Activated T-helper 1 cell treated with anti-CD3 and anti-CD28 coated beads, Interleukin-12 subunit alpha, Interleukin-12 subunit beta, Interleukin-2, Interleukin-4 antibody, amounts not matched to agents 30 ng/mL and 10 ng/mL and 1 ng/mL, durations not matched to agents 14 hours and 24 hours and 36 hours (primary cell): Measurements from ENCODE around the gene KIAA1755. TPM values are rescaled to one million over a fixed set of nuclear protein-coding genes. Genes with fewer than 3 reads are reported as not detected.
"Not testable (repeated sequence)": the region's sequence is repeated elsewhere in the genome, so short reads cannot be mapped to it uniquely, and the experiment has no call there.

Experiments
- DNase-seq: peaks from one replicate; pipeline ENCODE4 v3.0.0; 2021; ENCODE audit warnings: low spot score
- H3K27ac Mint-ChIP-seq: one replicate; pipeline ENCODE4 v1.8.0; 2021; ENCODE audit warnings: mild to moderate bottlenecking, mixed read lengths
- H3K27me3 Mint-ChIP-seq: one replicate; pipeline ENCODE4 v1.8.0; 2022; ENCODE audit warnings: mild to moderate bottlenecking, moderate library complexity, mixed read lengths; ENCODE audit not compliant: insufficient read depth
- H3K36me3 Mint-ChIP-seq: one replicate; pipeline ENCODE4 v1.8.0; 2021; ENCODE audit warnings: low read depth, mixed read lengths
- H3K4me1 Mint-ChIP-seq: one replicate; pipeline ENCODE4 v1.8.0; 2021; ENCODE audit warnings: low read depth, mixed read lengths
- H3K4me3 Mint-ChIP-seq: one replicate; pipeline ENCODE4 v1.8.0; 2021; ENCODE audit warnings: mild to moderate bottlenecking, moderate library complexity, mixed read lengths
- H3K9me3 Mint-ChIP-seq: one replicate; pipeline ENCODE4 v1.8.0; 2021; ENCODE audit warnings: mixed read lengths
- intact Hi-C: fragments of 100-400 bp; cut with micrococcal nuclease; formaldehyde crosslinking; loops from one replicate; pipeline ENCODE4 v1.15.1; 2024
- total RNA-seq: library from RNA; stranded (reverse); gene quantifications from 2 replicates; pipeline ENCODE4 v1.2.3, GENCODE V29; 2022

Gene KIAA1755
- total RNA-seq, 1 donor from 2014 or later, result not detected

DNA sequence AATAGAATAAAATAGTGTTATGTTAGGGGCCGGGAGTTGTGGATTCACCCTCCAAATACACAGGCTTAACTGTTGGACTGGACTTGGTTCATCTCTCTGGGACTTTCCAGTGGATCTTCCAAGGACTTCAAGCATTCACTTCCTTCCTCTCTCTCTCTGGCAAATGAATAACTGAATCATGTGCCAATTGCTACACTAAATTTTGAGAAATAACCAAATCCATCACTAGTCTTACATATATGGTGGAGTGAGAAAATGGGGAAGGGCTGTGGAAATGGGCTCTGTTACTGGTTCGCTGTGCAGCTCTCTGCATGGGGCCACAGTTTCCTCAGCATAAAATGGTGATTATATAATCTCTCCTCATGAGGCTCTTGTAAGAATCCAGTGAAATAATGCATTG is 6.8 kb upstream of the KIAA1755 start:
- Mint-ChIP-seq H3K4me3 (no peak overlapping the region), H3K36me3 (no peaks in the 10 kb centered on the region), H3K27me3 (peaks cover 4% of the 10 kb centered on the region), H3K27ac (no peak overlapping the region), H3K4me1 (no peaks in the 10 kb centered on the region), H3K9me3 (no peaks in the 10 kb centered on the region)
- DNase-seq, result no peak
- intact Hi-C loops, result no loop called here

DNA sequence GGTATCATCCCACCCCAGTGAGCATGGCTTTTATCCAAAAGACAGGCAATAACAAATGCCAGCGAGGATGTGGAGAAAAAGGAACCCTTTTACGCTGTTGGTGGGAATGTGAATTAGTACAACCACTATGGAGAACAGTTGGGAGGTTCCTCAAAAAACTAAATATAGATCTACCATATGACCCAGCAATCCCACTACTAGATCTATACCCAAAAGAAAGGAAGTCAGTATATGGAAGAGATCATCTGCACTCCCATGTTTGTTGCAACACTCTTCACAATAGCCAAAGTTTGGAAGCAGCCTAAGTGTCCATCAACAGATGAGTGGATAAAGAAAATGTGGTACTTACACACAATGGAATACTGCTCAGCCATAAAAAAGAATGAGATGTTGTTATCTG is 5.9 kb upstream of the KIAA1755 start:
- Mint-ChIP-seq H3K36me3 (no peaks in the 10 kb centered on the region), H3K4me1 (no peaks in the 10 kb centered on the region), H3K4me3 (no peak overlapping the region), H3K27me3 (peaks cover 4% of the 10 kb centered on the region), H3K27ac (no peak overlapping the region), H3K9me3 (no peaks in the 10 kb centered on the region)
- intact Hi-C loops, result no loop called here
- DNase-seq, result no peak

DNA sequence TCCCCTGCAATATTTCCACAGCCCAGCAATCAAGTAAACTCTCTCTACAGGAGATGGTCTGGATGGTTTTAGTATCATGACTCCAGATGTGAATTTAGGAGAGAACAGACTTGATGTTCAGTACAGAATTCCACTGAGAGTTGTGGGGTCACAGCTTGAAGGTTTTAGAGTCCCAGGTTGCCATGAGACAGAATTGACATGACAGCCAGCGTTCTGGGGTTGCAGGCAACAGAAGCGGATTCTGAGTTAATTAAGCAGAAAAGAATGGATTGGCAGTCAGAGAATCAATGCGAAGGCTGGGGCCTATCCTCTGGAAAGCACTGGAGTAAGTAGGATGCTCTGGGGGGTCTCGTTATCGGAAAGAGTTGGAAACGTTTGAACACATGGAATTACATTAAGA is 2.4 kb upstream of the KIAA1755 start:
- Mint-ChIP-seq H3K27me3 (peaks cover 21% of the 10 kb centered on the region), H3K4me3 (no peak overlapping the region), H3K9me3 (no peaks in the 10 kb centered on the region), H3K4me1 (no peaks in the 10 kb centered on the region), H3K27ac (no peak overlapping the region), H3K36me3 (no peaks in the 10 kb centered on the region)
- no peak for DNase-seq
- intact Hi-C loops, result no loop called here

DNA sequence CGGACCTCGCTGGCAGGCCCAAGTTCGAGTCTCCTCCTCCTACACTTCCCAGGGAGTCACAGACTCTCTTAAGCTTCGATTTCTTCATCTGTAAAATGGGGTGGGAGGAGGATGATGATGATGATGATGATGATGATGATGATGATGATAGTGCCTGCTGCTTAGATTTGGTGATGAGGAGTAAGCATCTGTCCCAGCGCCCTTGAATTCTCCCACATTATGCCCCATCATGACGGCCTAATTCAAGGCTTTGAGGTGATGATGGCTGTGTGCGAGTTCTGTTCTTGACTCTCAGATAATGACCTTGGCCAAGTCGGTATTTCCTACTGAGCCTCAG is 487 bp upstream of the KIAA1755 start:
- Mint-ChIP-seq H3K9me3 (no peaks in the 10 kb centered on the region), H3K27ac (no peak overlapping the region), H3K4me3 (no peak overlapping the region), H3K36me3 (no peaks in the 10 kb centered on the region), H3K27me3 (peaks cover 19% of the 10 kb centered on the region), H3K4me1 (no peaks in the 10 kb centered on the region)
- intact Hi-C loops, result no loop called here
- no peak for DNase-seq

DNA sequence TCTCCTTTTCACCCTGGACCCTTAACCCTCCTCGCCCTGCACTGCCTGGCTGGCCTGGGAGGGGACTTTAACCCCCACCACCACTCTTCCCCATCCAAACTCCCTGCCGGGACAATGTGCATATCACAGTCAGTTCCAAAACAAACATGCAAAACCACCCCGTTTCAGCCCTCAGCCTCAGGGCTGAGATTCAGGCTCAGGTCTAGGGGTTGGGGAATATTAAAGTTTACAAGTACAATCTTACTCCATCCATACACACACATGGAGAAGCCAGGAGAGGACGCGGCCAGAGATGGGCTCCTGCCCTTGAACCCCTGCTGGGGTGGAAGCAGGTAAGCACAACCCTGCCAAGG is 534 bp downstream of the KIAA1755 start:
- no peak overlapping the region for H3K4me3 Mint-ChIP-seq
- H3K27ac Mint-ChIP-seq, result no peak overlapping the region
- no peak for DNase-seq
- H3K36me3 Mint-ChIP-seq, result no peaks in the 10 kb centered on the region
- H3K27me3 Mint-ChIP-seq, result peaks cover 21% of the 10 kb centered on the region
- H3K4me1 Mint-ChIP-seq, result no peaks in the 10 kb centered on the region
- no peaks in the 10 kb centered on the region for H3K9me3 Mint-ChIP-seq
- intact Hi-C loops, result no loop called here

DNA sequence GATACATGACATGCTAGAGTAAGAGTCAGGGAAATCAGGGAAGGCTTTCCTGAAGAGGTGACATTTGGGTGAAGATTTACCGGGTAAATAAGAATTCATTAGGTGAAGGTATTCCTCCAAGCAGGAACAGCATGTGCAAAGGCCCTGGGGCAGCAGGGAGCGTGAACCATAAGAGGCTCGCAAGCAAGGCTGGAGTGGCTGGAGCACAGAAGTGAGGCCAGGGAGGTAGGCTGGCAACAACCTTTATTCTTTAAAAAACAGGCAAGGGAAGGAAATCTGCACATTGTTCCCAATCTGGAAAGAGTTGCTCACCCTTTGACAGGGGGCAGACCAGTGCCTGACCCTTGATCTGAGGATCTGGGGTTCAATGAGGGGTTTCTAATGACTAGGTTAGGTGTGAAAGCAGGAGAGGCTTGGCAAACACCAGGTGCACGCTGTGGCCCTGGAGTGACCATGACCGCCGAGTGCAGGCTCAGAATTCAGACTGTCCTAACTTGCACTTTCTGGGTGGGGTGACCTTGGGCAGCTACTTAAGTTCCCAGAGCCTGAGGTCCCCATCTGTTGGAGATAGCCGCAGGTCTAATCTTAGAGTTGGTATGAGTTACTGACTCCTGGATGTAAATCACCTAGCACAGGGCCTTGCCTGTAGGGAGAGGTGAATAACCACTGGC is 1.9 kb downstream of the KIAA1755 start:
- no peaks in the 10 kb centered on the region for H3K4me1 Mint-ChIP-seq
- intact Hi-C loops, result no loop called here
- no peak overlapping the region for H3K4me3 Mint-ChIP-seq
- H3K36me3 Mint-ChIP-seq, result no peaks in the 10 kb centered on the region
- no peak overlapping the region for H3K27ac Mint-ChIP-seq
- no peak for DNase-seq
- H3K9me3 Mint-ChIP-seq, result no peaks in the 10 kb centered on the region
- H3K27me3 Mint-ChIP-seq, result peaks cover 21% of the 10 kb centered on the region

DNA sequence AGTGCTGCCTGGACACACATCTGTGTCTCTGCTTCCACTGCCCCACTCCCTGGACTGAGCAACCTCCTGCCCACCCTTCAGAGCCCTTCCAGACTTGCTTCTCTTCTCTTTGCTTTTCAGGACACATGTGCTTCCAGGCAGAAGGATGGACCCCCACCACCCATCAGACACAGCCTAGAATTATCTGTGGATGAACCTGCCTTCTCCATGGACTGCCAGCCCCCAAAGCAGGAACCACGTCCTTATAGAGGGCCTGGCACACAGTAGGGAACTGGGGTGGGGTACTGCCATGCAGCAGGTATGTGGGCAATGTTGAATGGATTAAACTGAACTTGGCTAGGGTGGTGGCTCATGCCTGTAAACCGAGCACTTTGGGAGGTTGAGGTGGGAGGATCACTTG is 3.6 kb downstream of the KIAA1755 start:
- Mint-ChIP-seq H3K27me3 (peaks cover 21% of the 10 kb centered on the region), H3K36me3 (no peaks in the 10 kb centered on the region), H3K27ac (no peak overlapping the region), H3K9me3 (no peaks in the 10 kb centered on the region), H3K4me3 (no peak overlapping the region), H3K4me1 (no peaks in the 10 kb centered on the region)
- DNase-seq, result no peak
- intact Hi-C loops, result no loop called here

DNA sequence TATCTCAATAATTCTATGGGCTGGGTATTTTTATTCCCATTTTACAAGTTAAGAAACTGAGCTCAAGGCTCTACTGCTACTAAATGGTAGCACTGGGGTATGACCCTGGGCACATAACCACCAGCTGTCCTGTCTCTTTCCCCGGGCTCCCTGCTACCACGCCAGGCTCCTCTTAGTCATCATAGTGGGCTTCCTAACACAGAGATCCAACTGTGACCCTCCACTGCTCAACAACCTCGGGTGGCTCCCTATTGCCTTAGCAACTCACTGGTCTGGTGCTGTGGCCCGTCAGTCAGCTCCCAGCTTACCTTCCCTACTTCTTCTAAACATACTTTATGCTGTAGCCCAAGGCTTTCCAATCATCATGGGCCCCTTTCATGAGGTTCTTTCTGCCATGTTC is 4.5 kb downstream of the KIAA1755 start:
- Mint-ChIP-seq H3K36me3 (no peaks in the 10 kb centered on the region), H3K9me3 (no peaks in the 10 kb centered on the region), H3K4me1 (no peaks in the 10 kb centered on the region), H3K27me3 (peaks cover 18% of the 10 kb centered on the region), H3K27ac (no peak overlapping the region), H3K4me3 (no peak overlapping the region)
- intact Hi-C loops, result no loop called here
- DNase-seq, result no peak

DNA sequence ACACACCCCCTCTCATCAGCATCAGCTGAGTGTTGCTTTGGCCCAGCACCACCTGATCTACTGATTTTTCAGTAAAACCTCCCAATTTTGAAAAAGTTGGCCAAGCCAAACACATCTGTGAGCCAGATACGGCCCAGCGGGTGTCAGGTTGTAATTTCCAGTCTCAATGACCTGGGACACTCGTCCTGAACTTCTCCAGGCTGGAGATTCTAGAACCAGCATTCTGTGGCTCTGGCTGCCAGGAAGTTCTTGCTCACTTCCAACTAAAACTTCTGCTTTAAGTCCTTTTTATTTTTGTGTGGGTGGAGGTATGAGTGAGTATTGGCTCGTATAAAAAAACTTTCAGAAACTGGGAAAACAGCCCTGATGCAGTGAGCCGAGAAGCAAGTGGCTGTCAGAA is 5.1 kb downstream of the KIAA1755 start:
- no peaks in the 10 kb centered on the region for H3K36me3 Mint-ChIP-seq
- no peak for DNase-seq
- no peak overlapping the region for H3K27ac Mint-ChIP-seq
- no peaks in the 10 kb centered on the region for H3K4me1 Mint-ChIP-seq
- no peaks in the 10 kb centered on the region for H3K9me3 Mint-ChIP-seq
- peaks cover 15% of the 10 kb centered on the region for H3K27me3 Mint-ChIP-seq
- intact Hi-C loops, result no loop called here
- no peak overlapping the region for H3K4me3 Mint-ChIP-seq

DNA sequence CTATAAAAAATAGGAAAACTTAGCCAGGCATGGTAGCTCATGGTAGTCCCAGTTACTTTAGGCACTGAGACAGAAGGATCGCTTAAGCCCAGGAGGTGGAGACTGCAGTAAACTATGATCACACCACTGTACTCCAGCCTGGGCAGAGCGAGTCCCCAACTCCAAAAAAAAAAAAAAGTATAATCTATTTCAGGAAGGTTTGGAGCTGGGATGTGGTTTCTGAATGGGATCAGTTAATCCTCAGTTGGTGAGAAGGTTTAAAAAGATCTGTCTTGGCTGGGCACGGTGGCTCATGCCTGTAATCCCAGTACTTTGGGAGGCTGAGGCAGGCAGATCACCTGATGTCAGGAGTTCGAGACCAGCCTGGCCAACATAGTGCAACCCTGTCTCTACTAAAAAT is 5.9 kb downstream of the KIAA1755 start:
- H3K4me3 Mint-ChIP-seq, H3K4me1 Mint-ChIP-seq: not testable (repeated sequence)

DNA sequence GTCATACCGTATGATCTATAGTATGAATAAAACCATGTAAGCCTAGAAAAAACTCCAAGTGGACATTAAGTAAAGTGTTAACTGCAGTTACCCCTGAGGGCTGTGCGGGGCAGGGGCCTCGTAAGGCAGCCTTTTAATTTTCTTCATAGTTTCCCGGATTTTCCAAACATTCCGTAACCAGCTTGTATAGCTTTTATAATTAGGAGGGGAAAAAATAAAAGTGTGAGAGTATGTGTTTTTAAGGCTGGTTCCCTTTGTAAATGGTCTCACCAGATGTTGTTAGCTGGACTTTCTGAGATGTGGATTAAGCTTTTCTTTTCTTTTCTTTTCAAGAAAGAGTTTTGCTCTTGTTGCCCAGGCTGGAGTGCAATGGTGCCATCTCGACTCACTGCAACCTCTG is 7.0 kb downstream of the KIAA1755 start:
- no peak overlapping the region for H3K4me3 Mint-ChIP-seq
- intact Hi-C loops, result no loop called here
- H3K27me3 Mint-ChIP-seq, result peaks cover 4% of the 10 kb centered on the region
- H3K4me1 Mint-ChIP-seq, result no peaks in the 10 kb centered on the region
- H3K36me3 Mint-ChIP-seq, result no peaks in the 10 kb centered on the region
- H3K27ac Mint-ChIP-seq, result no peak overlapping the region
- no peaks in the 10 kb centered on the region for H3K9me3 Mint-ChIP-seq
- no peak for DNase-seq

More for the DNA sequence above, 5.9 kb downstream of the KIAA1755 start:
- DNase-seq, H3K27me3 Mint-ChIP-seq, H3K27ac Mint-ChIP-seq, H3K9me3 Mint-ChIP-seq, intact Hi-C loops, H3K36me3 Mint-ChIP-seq: not testable (repeated sequence)

DNA sequence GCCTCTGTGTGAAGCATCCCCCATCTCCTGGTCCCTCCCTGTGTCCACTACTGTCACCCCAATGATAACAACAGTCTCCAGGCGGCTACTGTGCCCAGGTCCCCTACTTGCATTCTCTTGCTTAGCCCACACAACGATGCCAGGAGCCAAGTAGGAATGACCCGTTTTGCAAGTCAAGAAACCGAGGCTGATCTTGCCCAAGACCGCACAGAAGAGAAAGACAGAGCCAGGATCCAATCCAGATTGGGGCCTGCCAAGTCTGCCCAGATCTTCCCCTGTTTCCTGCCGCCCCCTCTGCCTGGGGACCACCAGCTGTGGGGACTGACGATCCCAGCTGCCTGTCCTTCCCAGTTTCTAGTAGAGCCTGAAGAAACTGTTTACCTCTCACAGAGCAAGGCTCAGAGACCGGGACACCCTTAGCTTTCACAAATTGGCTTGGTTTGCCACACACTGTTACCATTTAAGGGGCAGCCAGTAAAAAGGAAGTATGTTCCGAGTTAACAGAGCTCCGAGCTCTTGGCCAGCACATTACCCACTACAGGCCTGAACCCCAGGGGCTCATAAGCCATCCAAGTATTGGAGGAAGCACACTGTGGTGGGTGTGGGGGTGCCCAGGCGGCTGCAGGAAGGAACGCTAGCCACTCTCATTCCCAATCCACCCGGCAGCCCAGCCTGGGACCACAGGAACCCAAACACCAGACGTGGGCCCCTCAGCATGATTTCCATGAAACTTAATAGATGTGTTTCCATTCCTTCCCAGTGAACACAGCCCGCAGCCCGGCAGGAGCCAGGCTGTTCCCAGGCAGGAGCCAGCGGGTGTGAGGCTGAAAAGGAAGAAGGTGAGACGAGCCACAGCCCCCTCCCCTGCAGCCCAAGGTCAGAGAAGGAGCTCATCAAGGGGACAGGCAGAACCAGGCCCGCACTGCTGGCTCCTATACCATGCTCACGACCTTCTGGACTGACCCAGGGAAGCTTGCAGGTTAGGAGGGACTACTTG is 7.9 kb downstream of the KIAA1755 start:
- no peak overlapping the region for H3K4me3 Mint-ChIP-seq
- no peaks in the 10 kb centered on the region for H3K9me3 Mint-ChIP-seq
- H3K36me3 Mint-ChIP-seq, result no peaks in the 10 kb centered on the region
- H3K27ac Mint-ChIP-seq, result no peak overlapping the region
- intact Hi-C loops, result no loop called here
- H3K4me1 Mint-ChIP-seq, result no peaks in the 10 kb centered on the region
- no peak for DNase-seq
- peaks cover 2% of the 10 kb centered on the region for H3K27me3 Mint-ChIP-seq

DNA sequence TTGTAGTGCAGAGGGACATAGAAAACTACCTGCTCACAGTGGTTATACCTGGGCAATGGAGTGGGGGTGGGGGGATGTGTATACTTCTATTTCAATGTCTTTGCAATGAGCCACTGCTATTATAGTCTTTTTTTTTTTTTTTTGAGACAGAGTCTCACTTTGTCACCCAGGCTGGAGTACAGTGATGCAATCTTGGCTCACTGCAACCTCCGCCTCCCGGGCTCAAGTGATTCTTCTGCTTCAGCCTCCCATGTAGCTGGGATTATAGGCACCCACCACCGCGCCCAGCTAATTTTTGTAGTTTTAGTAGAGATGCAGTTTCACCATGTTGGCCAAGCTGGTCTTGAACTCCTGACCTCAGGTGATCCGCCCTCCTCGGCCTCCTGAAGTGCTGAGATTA is 9.1 kb downstream of the KIAA1755 start:
- H3K36me3 Mint-ChIP-seq, H3K9me3 Mint-ChIP-seq, H3K27ac Mint-ChIP-seq, H3K27me3 Mint-ChIP-seq, H3K4me3 Mint-ChIP-seq, DNase-seq, intact Hi-C loops, H3K4me1 Mint-ChIP-seq: not testable (repeated sequence)
